Transverse colon (tissue), 4 donors: ENCODE results near the gene BOK.

ENCODE experiments used
- EP300 ChIP-seq: sonication (generic); formaldehyde crosslinking; IDR thresholded peaks from one replicate; pipeline ENCODE4 v1.6.1; 2017; ENCODE audit warnings: antibody characterized with exemption, low read depth
- POLR2A ChIP-seq: fragments of 450-650 bp; IDR thresholded peaks from one replicate; pipeline ENCODE4 v1.6.1; 2016; ENCODE audit warnings: antibody characterized with exemption, mild to moderate bottlenecking, moderate library complexity
- POLR2AphosphoS5 ChIP-seq, 3 donors: sonication (generic); formaldehyde crosslinking; IDR thresholded peaks; one replicate each; pipeline ENCODE4 v1.6.1; 2016; ENCODE audit warnings: antibody characterized with exemption in 3 of 3
- TF ChIP-seq, protein P1 (sequence below), 5 experiments: fragments of 200-600 bp in 3 of 5; fragments of 450-650 bp in 2 of 5; sonication (generic) in 3 of 5; IDR thresholded peaks; 1 replicate in 2 of 5; 2 replicates in 3 of 5; pipeline ENCODE4 v1.5.1; 2016 to 2017; ENCODE audit warnings: antibody characterized with exemption in 5 of 5, inconsistent platforms in 3 of 5, mild to moderate bottlenecking in 2 of 5, moderate library complexity in 1 of 5

DNA sequence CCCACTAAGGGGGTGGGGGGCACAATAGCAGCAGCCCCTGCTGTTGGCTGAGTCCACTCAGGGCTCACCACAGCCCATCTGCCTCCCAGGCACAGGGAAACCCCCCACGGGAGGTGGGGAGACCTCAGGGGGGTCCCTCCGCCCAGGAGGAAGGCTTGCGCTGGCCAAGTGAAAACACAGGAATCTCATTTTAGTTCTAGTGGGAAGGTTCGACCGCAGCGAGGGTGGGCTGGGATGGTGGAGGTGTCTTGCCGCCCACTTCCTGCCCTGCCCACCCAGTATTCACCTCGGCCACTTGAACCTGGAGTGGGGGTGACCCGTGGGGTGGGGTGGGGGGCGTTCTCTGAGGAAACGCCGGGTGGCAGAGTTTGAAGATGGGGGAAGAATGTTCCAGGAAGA lies 6.9 kb upstream of the BOK start:
- TF ChIP-seq POLR2AphosphoS5 (IDR thresholded peaks at IDR 0.05) (no peak), POLR2A (no peak), EP300 (no peak)
- TF ChIP-seq, protein P1, sequence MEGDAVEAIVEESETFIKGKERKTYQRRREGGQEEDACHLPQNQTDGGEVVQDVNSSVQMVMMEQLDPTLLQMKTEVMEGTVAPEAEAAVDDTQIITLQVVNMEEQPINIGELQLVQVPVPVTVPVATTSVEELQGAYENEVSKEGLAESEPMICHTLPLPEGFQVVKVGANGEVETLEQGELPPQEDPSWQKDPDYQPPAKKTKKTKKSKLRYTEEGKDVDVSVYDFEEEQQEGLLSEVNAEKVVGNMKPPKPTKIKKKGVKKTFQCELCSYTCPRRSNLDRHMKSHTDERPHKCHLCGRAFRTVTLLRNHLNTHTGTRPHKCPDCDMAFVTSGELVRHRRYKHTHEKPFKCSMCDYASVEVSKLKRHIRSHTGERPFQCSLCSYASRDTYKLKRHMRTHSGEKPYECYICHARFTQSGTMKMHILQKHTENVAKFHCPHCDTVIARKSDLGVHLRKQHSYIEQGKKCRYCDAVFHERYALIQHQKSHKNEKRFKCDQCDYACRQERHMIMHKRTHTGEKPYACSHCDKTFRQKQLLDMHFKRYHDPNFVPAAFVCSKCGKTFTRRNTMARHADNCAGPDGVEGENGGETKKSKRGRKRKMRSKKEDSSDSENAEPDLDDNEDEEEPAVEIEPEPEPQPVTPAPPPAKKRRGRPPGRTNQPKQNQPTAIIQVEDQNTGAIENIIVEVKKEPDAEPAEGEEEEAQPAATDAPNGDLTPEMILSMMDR (IDR thresholded peaks at IDR 0.05): no peak
